ENCODE data around the gene ZNF879. TPM values are rescaled to one million over a fixed set of nuclear protein-coding genes. Genes with fewer than 3 reads are reported as not detected.

ZNF879 gene
- total RNA-seq, 1 experiment from 2014 or later: 1.3 TPM

- Mint-ChIP-seq H3K36me3 (ENCODE audit: insufficient read depth, unreplicated experiment) (peaks cover 16% of the 10 kb centered on the region), H3K4me1 (ENCODE audit: insufficient read depth, unreplicated experiment) (no peaks in the 10 kb centered on the region), H3K4me3 (ENCODE audit: unreplicated experiment) (no peak overlapping the region), H3K27ac (ENCODE audit: low read depth, unreplicated experiment) (no peak overlapping the region), H3K27me3 (ENCODE audit: insufficient read depth, unreplicated experiment) (no peaks in the 10 kb centered on the region), H3K9me3 (ENCODE audit: unreplicated experiment) (peaks cover 69% of the 10 kb centered on the region)
- BruUV-seq (replicated peaks): no TSS peak
- intact Hi-C loops (cut with micrococcal nuclease): no loop called here
- TF ChIP-seq CTCF (IDR thresholded peaks at IDR 0.05; ENCODE audit: unreplicated experiment): no peak
- no peak for DNase-seq (ENCODE audit: unreplicated experiment)
- ChIA-PET POLR2A (interaction anchor here (1.8 kb wide), 1 partner anchor 10 kb away, joined by 3 read pairs; the partner anchor contains the start of gene ZNF879), CTCF (interaction anchor here (0.7 kb wide), 1 partner anchor 246 kb away, joined by 3 read pairs; no protein-coding TSS in a partner anchor)
Measured at GRCh38 chr5:179033004-179033580, 9.5 kb downstream of the ZNF879 start.

GRCh38 chr5:179044765-179045164 is 21.2 kb downstream of the ZNF879 start:
- Mint-ChIP-seq H3K27ac (ENCODE audit: low read depth, unreplicated experiment) (no peak overlapping the region), H3K4me1 (ENCODE audit: insufficient read depth, unreplicated experiment) (no peaks in the 10 kb centered on the region), H3K9me3 (ENCODE audit: unreplicated experiment) (peaks cover 44% of the 10 kb centered on the region), H3K4me3 (ENCODE audit: unreplicated experiment) (no peak overlapping the region), H3K36me3 (ENCODE audit: insufficient read depth, unreplicated experiment) (no peaks in the 10 kb centered on the region), H3K27me3 (ENCODE audit: insufficient read depth, unreplicated experiment) (no peaks in the 10 kb centered on the region)
- TF ChIP-seq CTCF (IDR thresholded peaks at IDR 0.05; ENCODE audit: unreplicated experiment): no peak
- CTCF ChIA-PET: no interaction called here
- no TSS peak for BruUV-seq (replicated peaks)
- intact Hi-C loops (cut with micrococcal nuclease): no loop called here
- no peak for DNase-seq (ENCODE audit: unreplicated experiment)
- POLR2A ChIA-PET: no interaction called here

- no peak for DNase-seq (ENCODE audit: unreplicated experiment)
- intact Hi-C loops (cut with micrococcal nuclease): no loop called here
- no peak overlapping the region for H3K4me3 Mint-ChIP-seq (ENCODE audit: unreplicated experiment)
- H3K27ac Mint-ChIP-seq (ENCODE audit: low read depth, unreplicated experiment): no peak overlapping the region
- no peaks in the 10 kb centered on the region for H3K36me3 Mint-ChIP-seq (ENCODE audit: insufficient read depth, unreplicated experiment)
- BruUV-seq (replicated peaks): no TSS peak
- TF ChIP-seq CTCF (IDR thresholded peaks at IDR 0.05; ENCODE audit: unreplicated experiment): no peak
- H3K4me1 Mint-ChIP-seq (ENCODE audit: insufficient read depth, unreplicated experiment): no peaks in the 10 kb centered on the region
- H3K9me3 Mint-ChIP-seq (ENCODE audit: unreplicated experiment): peaks cover 36% of the 10 kb centered on the region
- no peaks in the 10 kb centered on the region for H3K27me3 Mint-ChIP-seq (ENCODE audit: insufficient read depth, unreplicated experiment)
- ChIA-PET CTCF (no interaction called here), POLR2A (interaction anchor here (0.6 kb wide), 1 partner anchor 15 kb away, joined by 3 read pairs; no protein-coding TSS in a partner anchor)
Measured at GRCh38 chr5:179051784-179052183, 28.2 kb downstream of the ZNF879 start.

GRCh38 chr5:179054036-179054785 is 30.6 kb downstream of the ZNF879 start:
- Mint-ChIP-seq H3K27ac (ENCODE audit: low read depth, unreplicated experiment) (no peak overlapping the region), H3K9me3 (ENCODE audit: unreplicated experiment) (peaks cover 23% of the 10 kb centered on the region), H3K27me3 (ENCODE audit: insufficient read depth, unreplicated experiment) (no peaks in the 10 kb centered on the region), H3K4me3 (ENCODE audit: unreplicated experiment) (no peak overlapping the region), H3K4me1 (ENCODE audit: insufficient read depth, unreplicated experiment) (no peaks in the 10 kb centered on the region), H3K36me3 (ENCODE audit: insufficient read depth, unreplicated experiment) (no peaks in the 10 kb centered on the region)
- no peak for DNase-seq (ENCODE audit: unreplicated experiment)
- TF ChIP-seq CTCF (IDR thresholded peaks at IDR 0.05; ENCODE audit: unreplicated experiment): no peak
- ChIA-PET CTCF (no interaction called here), POLR2A (interaction anchor here (0.7 to 0.9 kb wide), 2 partner anchors 27 to 30 kb away, joined by 3 read pairs; partner anchors contain the start of gene ZNF879)
- intact Hi-C loops (cut with micrococcal nuclease): no loop called here
- BruUV-seq (replicated peaks): no TSS peak
